ENCODE measurements around the gene SLC2A11.

- TF ChIP-seq CTCF (IDR thresholded peaks at IDR 0.05 in 4 of 5, conservative IDR thresholded peaks at IDR 0.05 in 1 of 5) (no peak), POLR2A (IDR thresholded peaks at IDR 0.05) (no peak)
Observed at GRCh38 chr22:23892130-23892529, 34.5 kb downstream of the SLC2A11 start.
